GM21423 (cell line): ENCODE data around the gene CCNJL.
"Not testable (repeated sequence)": the region's sequence is repeated elsewhere in the genome, so short reads cannot be mapped to it uniquely, and the experiment has no call there.

ENCODE experiments used
- ATAC-seq: cut with Tn5 transposase; IDR thresholded peaks from one replicate; pipeline ENCODE4 v1.9.1; 2021; ENCODE audit warnings: mild to moderate bottlenecking, moderate library complexity; ENCODE audit not compliant: unreplicated experiment

The CCNJL gene

DNA sequence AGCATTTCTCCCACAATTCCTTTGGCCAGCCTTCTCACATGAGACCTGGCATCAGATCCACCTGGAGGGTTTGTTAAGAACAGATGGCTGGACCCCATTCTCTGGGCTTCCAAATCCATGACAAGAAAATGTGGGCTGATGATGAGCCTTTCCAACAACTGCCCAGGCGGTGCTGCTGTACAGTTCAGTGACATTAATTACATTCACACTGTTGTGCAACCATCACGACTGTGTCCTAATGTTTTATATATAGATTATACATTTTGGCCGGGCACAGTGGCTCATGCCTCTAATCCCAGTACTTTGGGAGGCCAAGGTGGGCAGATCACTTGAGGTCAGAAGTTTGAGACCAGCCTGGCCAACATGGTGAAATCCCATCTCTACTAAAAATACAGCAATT, 22.4 kb upstream of the CCNJL start:
- ATAC-seq = not testable (repeated sequence)

DNA sequence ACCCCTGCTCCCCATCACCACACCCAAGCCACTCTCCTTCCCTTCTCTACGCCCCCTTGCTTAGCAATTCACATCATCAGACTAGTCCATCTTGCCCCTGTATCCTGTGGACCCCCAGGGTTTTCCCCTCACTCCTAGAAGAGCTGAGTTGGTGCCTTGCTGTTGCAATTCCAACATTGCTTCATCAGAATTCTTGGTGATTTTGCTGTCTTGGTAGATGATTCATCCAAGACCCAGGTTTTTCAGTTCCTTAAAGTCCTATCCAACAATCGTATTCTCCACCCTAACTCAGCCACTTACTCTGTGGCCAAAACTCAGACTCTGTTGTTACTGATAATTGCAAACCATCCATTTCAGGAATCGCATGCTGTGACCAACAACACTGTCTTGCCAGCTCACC, 21.4 kb upstream of the CCNJL start:
- ATAC-seq = no peak

DNA sequence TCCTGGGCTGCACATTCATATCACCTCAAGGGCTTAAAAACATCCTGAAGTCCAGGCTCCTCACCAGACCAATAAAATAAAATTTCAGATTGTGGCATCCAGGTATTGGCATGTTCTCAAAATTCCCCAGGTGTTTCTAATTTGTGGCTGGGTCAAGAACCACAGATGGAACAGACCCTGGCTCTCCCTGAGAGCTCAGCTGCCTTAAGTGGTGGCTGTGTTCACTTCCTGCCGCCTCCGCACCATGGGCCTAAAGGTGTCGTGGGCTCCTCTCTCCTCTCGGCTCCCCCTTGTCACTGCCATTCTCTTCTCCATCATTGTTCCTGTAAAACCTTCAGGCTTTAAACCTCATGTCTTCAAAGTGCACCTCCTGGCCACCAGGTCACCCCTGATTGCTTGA, 17.8 kb upstream of the CCNJL start:
- ATAC-seq = no peak

DNA sequence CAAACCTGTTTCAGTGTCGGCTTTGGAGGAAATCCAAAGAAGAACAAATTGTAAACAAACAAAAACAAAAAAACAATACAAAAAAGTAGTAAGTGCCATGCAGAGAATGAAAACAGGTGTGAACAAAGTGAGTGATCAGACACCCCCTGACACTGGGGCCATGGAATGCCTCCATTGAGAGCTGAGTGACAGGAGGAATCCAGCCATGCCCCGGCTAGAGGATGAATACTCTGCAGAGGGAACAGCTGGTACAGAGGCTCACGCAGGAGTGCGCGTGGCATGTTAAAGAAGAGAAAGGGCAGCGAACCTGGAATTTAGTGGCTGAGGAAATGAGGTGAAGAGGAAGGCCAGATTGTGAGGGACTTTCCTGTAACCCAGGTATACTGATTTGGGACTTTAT, 15.5 kb upstream of the CCNJL start:
- ATAC-seq = no peak

DNA sequence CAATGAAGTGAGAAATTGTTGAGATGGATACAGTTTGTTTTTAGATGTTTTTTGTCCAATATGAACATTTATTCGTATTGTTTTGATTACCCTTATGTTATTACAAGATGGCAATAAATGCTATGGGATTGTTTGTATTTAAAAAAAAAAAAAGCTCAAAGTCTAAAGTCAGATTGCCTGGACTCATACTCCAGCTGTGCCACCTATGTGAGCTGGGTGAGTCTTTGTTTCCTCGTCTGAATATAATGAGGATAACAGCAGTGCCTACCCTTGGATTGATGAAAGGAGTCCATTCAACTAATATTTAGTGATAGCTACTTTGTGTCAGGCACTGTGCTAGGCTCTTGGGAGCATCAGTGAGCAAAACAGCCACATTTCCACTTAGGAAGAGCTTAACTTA, 14.6 kb upstream of the CCNJL start:
- no peak for ATAC-seq

DNA sequence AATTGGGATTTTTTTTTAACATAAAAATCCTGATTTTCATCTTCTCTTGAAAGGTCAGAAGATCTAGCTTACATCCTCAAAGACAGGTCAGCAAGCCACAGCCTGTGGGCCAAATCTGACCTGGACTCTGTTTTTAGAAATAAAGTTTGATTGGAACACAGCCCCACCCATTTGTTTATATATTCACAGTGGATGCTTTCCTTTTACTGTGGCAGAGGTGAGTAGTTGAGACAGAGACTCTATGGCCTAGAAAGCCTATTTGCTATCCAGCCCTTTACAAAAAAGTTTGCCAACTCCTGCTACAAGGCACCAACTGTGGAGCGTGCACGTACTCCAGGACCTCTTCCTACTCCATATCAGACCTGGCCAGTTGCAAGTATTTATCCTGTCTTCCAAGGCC, 13.4 kb upstream of the CCNJL start:
- ATAC-seq = no peak

DNA sequence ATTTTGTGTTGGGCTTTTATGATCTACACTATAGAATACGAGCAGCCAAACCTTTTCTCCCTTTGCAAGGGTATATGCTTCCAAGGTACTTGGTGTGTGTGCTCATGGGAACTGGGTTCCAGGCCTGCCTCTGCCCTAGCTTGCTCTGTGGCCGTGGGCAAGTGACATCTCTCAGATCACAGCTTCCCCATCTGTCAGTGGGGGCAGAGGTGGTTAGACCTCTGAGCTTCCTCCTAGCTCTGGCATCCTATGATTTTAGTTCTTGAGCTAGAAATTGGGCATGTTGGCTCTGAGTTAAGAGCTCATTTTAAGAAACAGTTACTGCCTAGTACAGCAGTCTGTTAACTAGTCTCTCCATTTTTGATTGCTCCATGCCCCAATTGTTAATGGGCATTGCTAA, 12.5 kb upstream of the CCNJL start:
- no peak for ATAC-seq

DNA sequence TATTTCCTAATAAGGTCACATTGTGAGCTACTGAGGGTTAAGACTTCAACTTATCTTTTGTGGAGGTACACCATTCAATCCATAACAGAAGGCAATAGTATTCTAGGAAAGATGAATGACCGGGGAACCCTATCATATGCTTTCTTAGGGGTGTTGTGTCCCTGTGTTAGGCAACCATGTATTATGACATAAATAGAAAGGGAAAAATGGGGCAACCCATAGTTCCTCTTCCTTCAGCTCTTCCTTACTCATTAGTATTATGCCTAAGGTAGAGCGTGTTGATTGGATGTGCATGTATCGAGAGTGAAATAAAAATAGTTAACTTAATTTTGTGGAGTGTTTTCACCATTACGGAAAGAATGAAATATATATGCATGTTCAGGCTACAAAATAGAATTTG, 6.0 kb upstream of the CCNJL start:
- ATAC-seq = no peak

DNA sequence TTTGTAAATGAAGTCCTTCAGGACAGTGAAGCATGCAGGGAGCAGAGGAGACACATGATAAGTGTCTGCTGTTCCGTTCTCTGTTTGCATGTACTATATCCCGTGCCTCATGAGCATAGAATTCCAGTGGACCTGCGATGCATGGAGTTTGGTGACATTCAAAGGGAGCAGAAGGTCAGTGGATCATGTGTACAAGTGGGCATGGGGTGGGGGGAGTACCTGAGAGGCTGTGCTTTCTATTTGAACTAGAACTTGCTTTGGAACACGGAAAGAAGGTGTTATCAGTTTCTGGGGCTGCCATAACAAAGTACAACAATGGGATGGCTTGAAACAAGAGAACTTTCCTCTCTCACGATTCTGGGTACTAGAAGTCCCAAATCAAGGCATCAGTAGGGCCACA, 5.1 kb upstream of the CCNJL start:
- no peak for ATAC-seq

DNA sequence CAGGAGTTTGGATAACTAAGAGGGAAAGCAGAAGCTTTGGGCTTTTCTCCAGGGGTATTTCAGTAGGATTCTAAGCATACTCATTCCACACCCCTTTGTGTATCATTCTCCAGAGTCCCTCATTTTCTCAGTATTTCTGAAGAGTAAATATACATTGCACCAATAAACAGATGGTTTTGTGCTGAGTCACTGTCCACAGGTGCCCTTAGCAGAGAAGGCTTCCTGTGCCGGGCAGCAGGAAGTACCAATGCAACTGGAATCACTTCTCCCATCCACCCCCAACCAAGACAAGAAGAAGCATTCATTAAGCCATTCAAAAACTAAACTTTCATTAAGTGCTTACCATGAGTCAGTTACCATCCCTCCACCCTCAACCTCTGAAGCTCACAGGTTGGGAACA, 3.6 kb upstream of the CCNJL start:
- ATAC-seq = no peak

DNA sequence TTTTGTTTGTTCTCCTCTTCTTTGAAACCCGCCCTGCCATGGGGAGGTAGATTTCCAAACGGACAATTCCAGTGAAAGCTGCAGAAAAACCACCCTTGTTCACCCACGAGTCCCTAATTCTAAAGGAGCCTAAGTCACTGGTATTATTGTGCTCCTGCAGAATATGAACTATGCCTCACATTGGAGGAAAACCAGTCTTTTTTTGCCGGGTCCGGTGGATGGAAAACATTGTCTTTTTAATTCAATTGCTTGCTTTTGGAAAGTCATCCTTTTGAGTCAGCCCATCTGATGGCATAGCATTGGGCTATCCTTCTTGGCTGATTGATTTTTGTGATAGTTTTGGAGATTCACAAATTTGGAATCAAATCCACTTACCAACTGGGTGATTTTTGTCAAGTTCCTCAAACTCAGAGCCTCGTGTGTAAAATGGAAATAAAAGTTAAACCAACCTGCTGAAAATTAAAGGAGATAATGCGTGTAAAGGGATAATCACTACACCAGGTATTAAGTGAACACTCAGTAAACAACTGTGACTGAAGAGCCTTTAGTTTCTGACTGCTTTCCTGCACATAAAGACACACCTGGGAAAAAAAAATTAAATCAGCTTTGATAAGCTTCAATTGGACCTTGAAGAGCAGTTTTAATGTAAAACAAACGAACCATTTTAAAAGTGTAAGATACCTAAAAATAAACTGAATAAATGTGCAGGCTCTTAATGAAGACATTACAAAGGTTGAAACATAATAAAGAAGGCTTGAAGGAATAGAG, 780 bp upstream of the CCNJL start:
- ATAC-seq = no peak

DNA sequence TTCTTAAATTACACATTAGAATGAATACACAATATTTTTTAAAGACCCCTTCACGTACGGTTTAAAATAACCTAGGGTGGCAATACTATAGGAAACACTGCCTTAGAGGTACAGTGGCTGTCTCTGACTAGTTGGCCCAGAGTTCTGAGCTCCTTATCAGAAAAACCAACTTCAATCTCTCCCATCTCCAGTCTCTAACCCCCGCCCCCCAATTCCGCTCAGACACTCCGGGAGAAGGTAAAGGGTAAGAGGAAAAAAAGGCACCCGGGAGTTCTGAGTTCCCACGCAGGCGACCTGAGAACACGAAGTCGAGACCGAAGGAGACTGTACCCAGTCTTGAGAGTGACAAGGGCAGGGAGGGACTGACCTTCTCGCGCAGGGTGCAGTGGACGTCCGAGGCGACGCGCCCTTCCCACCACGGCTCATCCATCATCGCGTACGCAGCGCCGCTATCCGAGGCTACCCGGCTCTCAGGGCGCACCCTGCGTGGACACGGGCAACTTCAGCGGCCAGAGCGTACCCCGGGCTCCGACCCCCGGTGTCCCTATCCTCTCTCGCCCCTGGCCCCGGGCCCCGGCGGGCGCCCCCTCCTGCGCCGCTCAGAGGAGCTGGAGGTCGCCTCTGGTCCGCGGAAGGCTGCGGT, 752 bp downstream of the CCNJL start:
- peak; percentile 18 for ATAC-seq

DNA sequence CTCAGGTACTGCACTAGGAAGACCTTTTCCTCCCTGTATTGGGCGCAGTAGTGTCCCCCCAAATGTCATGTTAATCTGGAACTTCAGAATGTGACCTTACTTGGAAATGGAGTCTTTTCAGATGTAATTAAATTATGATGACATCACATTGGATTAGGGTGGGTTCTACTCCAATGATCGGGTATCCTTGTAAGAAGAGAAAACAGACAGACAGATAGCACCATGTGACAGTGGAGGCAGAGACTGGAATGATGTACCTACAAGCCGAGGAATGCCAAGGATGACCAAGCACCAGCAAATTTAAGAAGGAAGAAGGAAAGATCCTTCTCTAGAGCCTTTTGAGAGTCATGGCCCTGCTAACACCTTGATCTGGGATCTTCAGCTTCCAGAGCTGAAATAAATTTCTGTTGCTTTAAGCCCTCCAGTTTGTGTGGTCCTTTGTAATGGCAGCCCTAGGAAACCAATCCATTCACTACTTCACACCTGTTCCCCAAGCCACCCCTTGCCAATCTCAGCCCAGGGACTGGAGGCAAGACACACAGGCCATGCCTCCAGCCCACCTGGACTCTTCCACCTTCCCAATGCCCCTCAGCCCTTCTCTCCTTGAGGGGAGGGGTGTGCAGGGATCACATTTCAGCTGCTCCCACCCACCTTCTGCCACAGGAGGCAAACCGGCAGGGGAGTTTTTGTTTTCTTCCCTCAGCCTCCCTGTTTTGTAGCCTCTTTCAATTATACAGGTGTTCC, 1.6 kb downstream of the CCNJL start:
- no peak for ATAC-seq

DNA sequence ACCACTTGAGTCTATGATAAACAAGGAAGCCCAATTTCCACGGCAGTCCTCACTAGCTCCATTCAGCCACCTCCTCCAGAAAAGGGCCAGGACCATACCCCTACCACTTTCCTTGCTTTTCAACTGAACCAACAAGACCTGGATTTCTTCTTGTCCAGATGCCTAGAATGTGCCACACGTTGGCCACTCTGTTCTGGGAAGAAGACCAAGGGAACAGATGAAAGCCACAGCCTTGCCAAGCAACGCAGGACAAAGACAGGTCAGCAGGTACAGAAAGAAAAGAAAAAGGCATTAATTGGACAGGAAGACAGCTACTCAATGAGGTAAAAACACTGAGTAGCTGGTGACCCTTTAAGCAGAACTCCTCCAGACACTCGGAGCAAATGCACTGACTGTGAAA, 2.2 kb downstream of the CCNJL start:
- ATAC-seq = no peak

DNA sequence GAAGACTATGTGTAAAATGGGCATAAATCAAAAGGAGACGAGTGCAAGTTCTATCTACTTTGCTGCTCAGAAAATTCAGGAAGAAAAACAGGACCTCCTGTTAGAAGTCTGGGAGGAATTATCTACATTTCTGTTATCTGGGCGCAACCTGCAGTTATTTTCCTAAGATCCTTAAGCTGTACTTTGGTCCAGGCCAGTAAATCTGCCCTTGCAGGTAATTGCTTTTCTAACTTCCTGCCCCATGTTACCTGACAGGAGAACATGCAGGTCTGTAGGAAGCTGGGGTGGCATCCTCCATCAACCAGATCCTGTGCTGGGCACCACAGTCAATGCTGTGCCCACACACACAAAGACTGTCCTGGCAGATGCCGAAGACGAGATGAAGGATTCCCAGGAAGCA, 5.7 kb downstream of the CCNJL start:
- no peak for ATAC-seq

DNA sequence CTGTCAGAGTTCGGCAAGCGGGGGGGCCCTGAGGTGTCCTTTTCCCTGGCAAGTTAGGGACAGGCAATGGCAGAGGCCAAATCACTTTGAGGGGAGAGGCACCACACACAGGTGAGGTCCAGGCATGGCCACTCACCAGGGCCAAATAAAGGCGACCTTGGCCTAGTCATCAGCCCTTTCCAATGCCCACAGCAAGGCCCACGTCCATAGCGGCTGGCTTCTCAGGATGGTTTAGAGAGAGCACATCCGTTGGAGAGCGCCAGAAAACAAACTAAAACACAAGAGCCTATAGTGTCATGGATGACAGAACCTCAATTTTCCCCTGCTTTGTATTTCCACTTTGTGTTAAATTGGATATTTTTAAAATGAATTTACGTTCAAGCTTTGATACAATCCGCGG, 7.0 kb downstream of the CCNJL start:
- no peak for ATAC-seq

DNA sequence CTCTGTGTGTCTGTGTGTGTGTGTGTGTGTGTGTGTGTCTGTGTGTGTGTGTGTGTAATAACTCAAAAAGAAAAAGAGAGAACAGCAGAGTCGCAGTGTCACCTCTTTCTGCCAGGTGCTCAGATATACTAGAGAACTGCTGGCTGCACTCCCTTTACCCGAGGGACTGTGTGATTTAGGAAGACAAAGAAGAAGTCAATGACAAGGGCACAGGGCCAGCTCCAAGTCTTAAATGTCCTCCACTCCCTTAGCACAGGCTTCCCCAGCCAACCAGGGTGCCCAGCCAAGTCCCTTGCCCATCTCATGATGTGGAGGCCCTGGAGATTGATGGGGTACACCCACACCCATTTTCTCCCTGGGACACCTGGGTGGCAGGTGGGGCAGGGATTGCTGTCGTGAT, 8.7 kb downstream of the CCNJL start:
- no peak for ATAC-seq

DNA sequence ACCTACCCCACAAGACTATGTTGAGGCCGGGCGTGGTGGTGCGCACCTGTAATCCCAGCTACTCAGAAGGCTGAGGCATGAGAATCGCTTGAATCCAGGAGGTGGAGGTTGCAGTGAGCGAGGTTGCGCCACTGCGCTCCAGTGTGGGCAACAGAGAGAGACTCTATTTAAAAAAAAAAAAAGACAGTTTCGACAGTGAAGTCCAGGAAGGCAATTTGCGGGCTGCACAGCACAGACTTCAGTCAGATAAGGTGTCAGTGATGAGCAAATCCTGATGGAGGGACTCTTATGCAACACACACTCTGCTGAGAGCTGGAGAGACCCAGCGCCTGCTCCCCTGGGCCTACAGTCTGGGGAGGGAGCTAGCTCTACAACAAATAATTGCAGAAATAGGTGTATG, 14.2 kb downstream of the CCNJL start:
- no peak for ATAC-seq

DNA sequence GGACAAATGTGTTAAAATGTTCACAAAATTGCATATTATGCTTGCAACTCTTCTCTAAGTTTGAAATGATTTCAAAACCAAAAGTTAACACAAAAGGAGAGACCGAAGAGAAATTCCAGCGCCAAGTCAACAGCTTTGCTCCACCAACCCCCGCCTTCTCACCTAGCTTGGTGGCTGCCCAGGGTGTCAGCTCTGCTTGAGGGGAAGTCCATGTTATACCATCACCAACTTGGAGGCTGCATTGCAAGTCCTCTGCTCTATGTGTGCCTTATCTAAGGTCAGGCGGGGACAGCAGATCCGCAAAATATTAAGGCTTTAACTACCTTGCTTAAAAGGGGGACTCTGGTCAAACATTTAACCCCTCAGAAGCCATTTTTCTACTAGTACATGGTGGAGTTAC, 14.6 kb downstream of the CCNJL start:
- no peak for ATAC-seq

DNA sequence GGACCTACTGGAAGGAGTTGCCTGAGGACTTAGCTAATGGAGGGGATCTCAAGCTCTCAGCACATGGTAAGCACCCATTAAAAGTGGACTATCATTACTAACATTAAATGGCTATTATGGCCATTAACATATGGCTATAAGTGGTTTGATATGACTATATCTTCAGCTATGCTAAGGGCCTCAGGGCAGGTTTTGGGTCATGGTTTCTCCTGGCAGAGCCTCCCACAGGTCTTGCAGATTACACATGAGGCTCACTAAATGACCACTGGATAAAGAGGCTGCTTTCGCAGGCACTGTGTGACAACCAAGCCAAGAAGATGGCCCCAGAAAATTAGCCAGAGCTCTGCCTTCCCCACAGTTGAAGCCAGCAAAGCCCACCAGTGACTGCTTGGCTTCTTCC, 15.4 kb downstream of the CCNJL start:
- no peak for ATAC-seq

DNA sequence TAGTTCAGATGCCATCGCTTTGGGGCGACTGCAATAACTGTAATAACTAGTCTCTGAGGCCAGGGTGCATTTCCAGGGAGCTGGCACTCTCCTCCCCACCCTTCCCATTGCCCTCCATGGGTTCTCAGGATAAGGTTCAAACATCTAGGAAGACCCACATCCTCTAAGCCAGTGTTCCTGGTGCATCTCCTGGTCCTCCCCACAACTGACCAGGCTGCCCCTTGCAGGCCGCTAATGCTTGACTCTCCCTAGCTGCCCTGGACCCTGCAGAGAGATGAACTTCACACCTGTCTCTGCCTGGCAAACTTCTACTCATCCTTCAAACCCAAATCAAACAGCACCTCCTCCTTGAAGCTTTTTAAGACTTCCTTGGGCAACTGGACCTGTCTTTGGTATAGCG, 15.9 kb downstream of the CCNJL start:
- ATAC-seq = no peak

DNA sequence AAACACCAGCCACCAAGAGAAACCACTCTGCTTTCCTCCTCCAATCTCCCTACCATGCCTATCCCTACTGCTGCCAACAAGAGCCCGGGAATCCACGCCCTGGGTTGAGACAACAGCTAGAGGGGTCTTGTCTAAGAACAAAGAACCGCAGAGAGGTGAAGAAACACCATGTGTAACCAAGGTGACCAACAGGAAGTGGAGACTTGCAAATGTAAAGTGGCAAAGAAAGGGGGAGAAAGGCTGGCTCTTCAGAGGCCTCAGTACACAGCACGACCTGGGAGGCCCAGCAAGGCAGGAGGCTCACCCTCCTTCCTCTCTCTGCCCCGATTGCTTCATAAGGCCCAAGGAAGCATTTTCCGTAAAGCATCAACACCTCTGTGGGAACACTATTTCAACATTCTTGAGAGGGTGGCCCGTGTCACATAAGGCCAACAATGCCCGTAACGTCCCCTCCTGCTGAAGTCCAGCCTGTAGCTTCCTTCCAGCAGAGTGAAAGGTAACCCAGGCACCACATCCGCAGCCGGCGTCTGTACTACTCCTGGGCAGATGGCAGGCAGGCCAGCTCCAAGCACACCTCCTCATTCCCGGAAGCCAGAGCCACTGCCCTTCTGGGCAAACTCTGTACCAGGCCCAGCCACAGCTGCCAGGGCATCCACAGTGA, 18.3 kb downstream of the CCNJL start:
- ATAC-seq = no peak
